ENCODE measurements around the gene CD34. TPM values are rescaled to one million over a fixed set of nuclear protein-coding genes. Genes with fewer than 3 reads are reported as not detected.

The CD34 gene
- total RNA-seq, 1 donor from 2014 or later = 277 TPM

DNA sequence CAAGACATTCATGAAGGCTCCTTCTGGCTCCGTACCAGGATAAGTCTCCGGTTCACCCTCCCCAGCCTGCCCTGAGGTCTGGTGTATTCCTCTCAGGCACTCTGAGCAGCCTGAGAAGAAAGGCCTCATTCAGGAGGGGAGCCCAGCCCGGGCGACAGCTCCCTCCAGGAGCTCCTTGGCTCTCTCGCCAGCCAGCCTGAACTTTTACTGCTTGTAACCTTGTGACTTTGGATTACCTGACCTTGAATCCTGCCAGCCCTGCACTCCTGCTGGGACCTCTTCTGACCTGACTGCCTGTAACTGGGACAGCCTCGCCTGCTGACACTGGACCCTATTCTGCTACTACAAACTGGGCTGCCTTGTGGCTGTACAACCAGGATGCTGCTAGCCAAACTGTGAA, 65.8 kb downstream of the CD34 start:
- H3K4me3 Mint-ChIP-seq (ENCODE audit: unreplicated experiment) = no peak overlapping the region
- TF ChIP-seq, protein P1, sequence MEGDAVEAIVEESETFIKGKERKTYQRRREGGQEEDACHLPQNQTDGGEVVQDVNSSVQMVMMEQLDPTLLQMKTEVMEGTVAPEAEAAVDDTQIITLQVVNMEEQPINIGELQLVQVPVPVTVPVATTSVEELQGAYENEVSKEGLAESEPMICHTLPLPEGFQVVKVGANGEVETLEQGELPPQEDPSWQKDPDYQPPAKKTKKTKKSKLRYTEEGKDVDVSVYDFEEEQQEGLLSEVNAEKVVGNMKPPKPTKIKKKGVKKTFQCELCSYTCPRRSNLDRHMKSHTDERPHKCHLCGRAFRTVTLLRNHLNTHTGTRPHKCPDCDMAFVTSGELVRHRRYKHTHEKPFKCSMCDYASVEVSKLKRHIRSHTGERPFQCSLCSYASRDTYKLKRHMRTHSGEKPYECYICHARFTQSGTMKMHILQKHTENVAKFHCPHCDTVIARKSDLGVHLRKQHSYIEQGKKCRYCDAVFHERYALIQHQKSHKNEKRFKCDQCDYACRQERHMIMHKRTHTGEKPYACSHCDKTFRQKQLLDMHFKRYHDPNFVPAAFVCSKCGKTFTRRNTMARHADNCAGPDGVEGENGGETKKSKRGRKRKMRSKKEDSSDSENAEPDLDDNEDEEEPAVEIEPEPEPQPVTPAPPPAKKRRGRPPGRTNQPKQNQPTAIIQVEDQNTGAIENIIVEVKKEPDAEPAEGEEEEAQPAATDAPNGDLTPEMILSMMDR (IDR thresholded peaks at IDR 0.05; ENCODE audit: unreplicated experiment) = no peak
- no peak for DNase-seq (ENCODE audit: low spot score)
- peaks cover 29% of the 10 kb centered on the region for H3K36me3 Mint-ChIP-seq (ENCODE audit: low read depth, unreplicated experiment)
- no peaks in the 10 kb centered on the region for H3K9me3 Mint-ChIP-seq (ENCODE audit: unreplicated experiment)
- H3K4me1 Mint-ChIP-seq (ENCODE audit: unreplicated experiment) = peaks cover 26% of the 10 kb centered on the region
- no peak overlapping the region for H3K27ac Mint-ChIP-seq (ENCODE audit: unreplicated experiment)
- peaks cover 2% of the 10 kb centered on the region for H3K27me3 Mint-ChIP-seq (ENCODE audit: unreplicated experiment)

DNA sequence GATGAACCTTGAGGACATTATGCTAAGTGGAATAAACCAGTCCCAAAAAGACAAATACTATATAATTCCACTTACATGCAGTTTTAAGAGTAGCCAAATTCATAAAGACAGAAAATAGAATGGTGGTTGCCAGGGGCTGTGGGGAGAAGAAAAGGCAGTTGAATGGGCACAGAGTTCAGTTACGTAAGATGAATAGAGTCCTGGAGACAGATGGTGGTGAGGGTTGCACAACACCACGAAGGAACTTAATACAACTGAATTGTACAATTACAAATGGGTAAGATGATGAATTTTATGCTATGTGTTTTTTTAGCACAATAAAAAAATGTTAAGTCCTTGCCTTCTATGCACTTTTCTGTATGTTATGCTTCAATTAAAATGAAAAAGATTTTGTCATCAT, 66.6 kb downstream of the CD34 start:
- Mint-ChIP-seq H3K27ac (ENCODE audit: unreplicated experiment) (no peak overlapping the region), H3K27me3 (ENCODE audit: unreplicated experiment) (peaks cover 2% of the 10 kb centered on the region), H3K9me3 (ENCODE audit: unreplicated experiment) (no peaks in the 10 kb centered on the region), H3K4me1 (ENCODE audit: unreplicated experiment) (peaks cover 23% of the 10 kb centered on the region), H3K36me3 (ENCODE audit: low read depth, unreplicated experiment) (peaks cover 27% of the 10 kb centered on the region), H3K4me3 (ENCODE audit: unreplicated experiment) (peak overlapping the region; percentile 16)
- TF ChIP-seq, protein P1 (IDR thresholded peaks at IDR 0.05; ENCODE audit: unreplicated experiment) = no peak
- DNase-seq (ENCODE audit: low spot score) = no peak

DNA sequence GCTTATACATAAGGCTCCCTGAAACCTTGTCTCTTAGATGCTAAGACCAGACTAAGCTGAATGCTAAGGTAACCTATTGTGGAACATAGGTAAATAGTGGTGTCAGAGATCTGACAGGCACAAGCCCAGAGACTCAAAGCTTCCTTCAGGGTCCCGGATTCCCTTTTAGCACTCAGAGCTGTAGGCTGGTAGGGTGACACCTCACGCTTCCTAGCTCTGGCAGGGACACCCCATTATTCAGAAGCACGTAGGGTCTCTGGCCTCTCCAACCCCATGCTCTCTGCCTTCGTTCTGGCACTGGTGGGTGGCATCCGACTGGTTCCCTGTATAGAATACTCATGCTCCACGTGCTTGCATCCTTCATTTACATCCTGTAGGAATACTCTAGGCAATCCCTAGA, 68.4 kb downstream of the CD34 start:
- Mint-ChIP-seq H3K36me3 (ENCODE audit: low read depth, unreplicated experiment) (peaks cover 33% of the 10 kb centered on the region), H3K27me3 (ENCODE audit: unreplicated experiment) (peaks cover 2% of the 10 kb centered on the region), H3K27ac (ENCODE audit: unreplicated experiment) (no peak overlapping the region), H3K9me3 (ENCODE audit: unreplicated experiment) (no peaks in the 10 kb centered on the region), H3K4me1 (ENCODE audit: unreplicated experiment) (peaks cover 24% of the 10 kb centered on the region), H3K4me3 (ENCODE audit: unreplicated experiment) (no peak overlapping the region)
- DNase-seq (ENCODE audit: low spot score) = no peak
- TF ChIP-seq, protein P1 (IDR thresholded peaks at IDR 0.05; ENCODE audit: unreplicated experiment) = no peak

DNA sequence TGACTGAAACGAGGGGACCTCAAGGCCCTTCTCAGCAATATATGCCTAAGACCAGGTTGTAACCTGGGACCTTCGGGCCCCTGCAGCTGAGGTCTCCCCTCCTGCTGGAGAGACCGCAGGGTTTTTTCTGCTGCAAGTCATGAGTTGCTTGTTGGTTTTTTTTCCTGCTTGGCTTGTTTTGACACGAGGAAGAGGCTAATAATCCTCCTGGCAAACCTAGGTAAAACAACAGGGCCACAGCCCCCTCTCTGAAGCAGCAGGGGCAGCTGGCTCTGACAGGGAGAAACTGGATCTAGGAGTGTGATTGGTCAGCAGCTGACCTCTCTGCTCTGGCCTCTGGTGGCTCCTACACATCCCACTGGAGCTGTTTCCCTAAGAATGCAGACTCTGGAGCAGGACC, 69.0 kb downstream of the CD34 start:
- DNase-seq (ENCODE audit: low spot score) = no peak
- Mint-ChIP-seq H3K27me3 (ENCODE audit: unreplicated experiment) (peaks cover 2% of the 10 kb centered on the region), H3K4me1 (ENCODE audit: unreplicated experiment) (peaks cover 29% of the 10 kb centered on the region), H3K9me3 (ENCODE audit: unreplicated experiment) (no peaks in the 10 kb centered on the region), H3K4me3 (ENCODE audit: unreplicated experiment) (no peak overlapping the region), H3K36me3 (ENCODE audit: low read depth, unreplicated experiment) (peaks cover 39% of the 10 kb centered on the region), H3K27ac (ENCODE audit: unreplicated experiment) (no peak overlapping the region)
- TF ChIP-seq, protein P1 (IDR thresholded peaks at IDR 0.05; ENCODE audit: unreplicated experiment) = no peak

DNA sequence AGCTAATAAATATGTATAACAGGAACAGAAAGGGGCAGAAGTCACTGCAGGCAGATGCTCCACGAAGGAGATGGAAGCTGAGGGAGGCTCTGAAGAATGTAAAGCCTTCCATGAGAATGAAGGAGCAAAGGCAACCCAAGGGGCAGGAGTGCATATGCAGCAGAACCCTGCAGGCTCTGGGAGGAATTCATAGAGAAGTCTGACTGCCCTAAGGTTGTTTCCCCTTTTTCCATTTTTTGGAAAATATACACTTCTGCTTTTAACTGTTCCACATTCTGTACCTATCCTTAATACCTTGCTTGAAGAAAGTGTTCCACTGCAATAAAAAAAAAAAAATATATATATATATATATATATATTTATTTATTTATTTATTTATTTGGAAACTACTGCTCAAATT, 69.6 kb downstream of the CD34 start:
- DNase-seq (ENCODE audit: low spot score) = no peak
- Mint-ChIP-seq H3K4me3 (ENCODE audit: unreplicated experiment) (no peak overlapping the region), H3K27me3 (ENCODE audit: unreplicated experiment) (peaks cover 3% of the 10 kb centered on the region), H3K4me1 (ENCODE audit: unreplicated experiment) (peaks cover 34% of the 10 kb centered on the region), H3K27ac (ENCODE audit: unreplicated experiment) (no peak overlapping the region), H3K36me3 (ENCODE audit: low read depth, unreplicated experiment) (peaks cover 45% of the 10 kb centered on the region), H3K9me3 (ENCODE audit: unreplicated experiment) (no peaks in the 10 kb centered on the region)
- TF ChIP-seq, protein P1 (IDR thresholded peaks at IDR 0.05; ENCODE audit: unreplicated experiment) = no peak
